ENCODE data around the gene EFTUD2. TPM values are rescaled to one million over a fixed set of nuclear protein-coding genes. Genes with fewer than 3 reads are reported as not detected.
A peak's percentile ranks its signal among the peaks of the same experiment; 100 is the strongest.

EFTUD2 gene
- total and polyA plus RNA-seq, 2 of the 13 experiments (the other 11 are each of a cell fraction or from before 2014, with no cell fraction given): 111 to 137 TPM

GRCh38 chr17:44947461-44948314, 48.4 kb upstream of the EFTUD2 start, which contains the start of gene KIF18B (continued):
- TF ChIP-seq PRDM10 (CRISPR knock-in tag; IDR thresholded peaks at IDR 0.05; ENCODE audit: low read depth): no peak
- no peak for TF ChIP-seq MED8 (CRISPR knock-in tag; IDR thresholded peaks at IDR 0.05; ENCODE audit: insufficient replicate concordance)
- TF ChIP-seq HINFP (CRISPR knock-in tag; IDR thresholded peaks at IDR 0.05; ENCODE audit: low read depth): peak; percentile 51
- peak; percentile 75; the same call in 1 of the 2 replicates for TF ChIP-seq SALL1 (CRISPR knock-in tag; IDR thresholded peaks at IDR 0.05)
- TF ChIP-seq SRSF9 (IDR thresholded peaks at IDR 0.05; ENCODE audit: borderline replicate concordance, insufficient read depth, low read depth, low read length, poor library complexity, severe bottlenecking): no peak
- TF ChIP-seq IKZF4 (CRISPR knock-in tag; IDR thresholded peaks at IDR 0.05; ENCODE audit: borderline replicate concordance, low read depth, not compliant biosample characterization): peak; percentile 77
- peak; percentile 68 for TF ChIP-seq HOXA3 (CRISPR knock-in tag; IDR thresholded peaks at IDR 0.05)
- TF ChIP-seq ZNF777 (CRISPR knock-in tag; IDR thresholded peaks at IDR 0.05): peak; percentile 76
- no peak for TF ChIP-seq ZNF75D (CRISPR knock-in tag; IDR thresholded peaks at IDR 0.05; ENCODE audit: borderline replicate concordance)
- TF ChIP-seq TEAD2 (CRISPR knock-in tag; IDR thresholded peaks at IDR 0.05): no peak
- no peak for TF ChIP-seq KLF13 (CRISPR knock-in tag; IDR thresholded peaks at IDR 0.05)
- TF ChIP-seq ZSCAN12 (CRISPR knock-in tag; IDR thresholded peaks at IDR 0.05): no peak
- TF ChIP-seq ZNF281 (CRISPR knock-in tag; IDR thresholded peaks at IDR 0.05; ENCODE audit: borderline replicate concordance): no peak
- TF ChIP-seq ZNF432 (CRISPR knock-in tag; IDR thresholded peaks at IDR 0.05; ENCODE audit: borderline replicate concordance): no peak
- no peak; the same call in 1 of the 2 replicates for TF ChIP-seq ZNF691 (CRISPR knock-in tag; IDR thresholded peaks at IDR 0.05; ENCODE audit: borderline replicate concordance, low read depth)
- TF ChIP-seq SAFB2 (CRISPR knock-in tag; IDR thresholded peaks at IDR 0.05; ENCODE audit: borderline replicate concordance, low read depth): no peak; the same call in none of the 2 replicates
- no peak for TF ChIP-seq RARG (CRISPR knock-in tag; IDR thresholded peaks at IDR 0.05; ENCODE audit: low read depth)
